ENCODE results near the gene TXNDC9. TPM values are rescaled to one million over a fixed set of nuclear protein-coding genes. Genes with fewer than 3 reads are reported as not detected.
"Not testable (repeated sequence)": the region's sequence is repeated elsewhere in the genome, so short reads cannot be mapped to it uniquely, and the experiment has no call there.

Gene TXNDC9, protein sequence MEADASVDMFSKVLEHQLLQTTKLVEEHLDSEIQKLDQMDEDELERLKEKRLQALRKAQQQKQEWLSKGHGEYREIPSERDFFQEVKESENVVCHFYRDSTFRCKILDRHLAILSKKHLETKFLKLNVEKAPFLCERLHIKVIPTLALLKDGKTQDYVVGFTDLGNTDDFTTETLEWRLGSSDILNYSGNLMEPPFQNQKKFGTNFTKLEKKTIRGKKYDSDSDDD
- 16.6 TPM for total RNA-seq
- long read RNA-seq, transcript TXNDC9-201 (5 exons, 1,637 nt): major isoform, 31 of 37 reads
- long read RNA-seq, partial matches to known transcripts: 0 of 37 reads
- long read RNA-seq, other reads (novel, unspliced or antisense): 5 of 37 reads

GRCh38 chr2:99335911-99336803, at the start of gene TXNDC9:
TSS of gene TXNDC9 (minus strand) at chr2:99336333. CDS start at chr2:99333210, 3,123 bp downstream.
- ATAC-seq (ENCODE audit: poor library complexity) (peak; percentile 93), DNase-seq (peak; percentile 98)
- intact Hi-C loops (cut with DNase I): loop anchor here (2.0 kb wide), 1 partner anchor 153 kb away; no protein-coding TSS in a partner anchor

- ATAC-seq (ENCODE audit: poor library complexity): no peak
- intact Hi-C loops (cut with DNase I): no loop called here
Observed at GRCh38 chr2:99382143-99382542, 46.0 kb upstream of the TXNDC9 start.

DNA sequence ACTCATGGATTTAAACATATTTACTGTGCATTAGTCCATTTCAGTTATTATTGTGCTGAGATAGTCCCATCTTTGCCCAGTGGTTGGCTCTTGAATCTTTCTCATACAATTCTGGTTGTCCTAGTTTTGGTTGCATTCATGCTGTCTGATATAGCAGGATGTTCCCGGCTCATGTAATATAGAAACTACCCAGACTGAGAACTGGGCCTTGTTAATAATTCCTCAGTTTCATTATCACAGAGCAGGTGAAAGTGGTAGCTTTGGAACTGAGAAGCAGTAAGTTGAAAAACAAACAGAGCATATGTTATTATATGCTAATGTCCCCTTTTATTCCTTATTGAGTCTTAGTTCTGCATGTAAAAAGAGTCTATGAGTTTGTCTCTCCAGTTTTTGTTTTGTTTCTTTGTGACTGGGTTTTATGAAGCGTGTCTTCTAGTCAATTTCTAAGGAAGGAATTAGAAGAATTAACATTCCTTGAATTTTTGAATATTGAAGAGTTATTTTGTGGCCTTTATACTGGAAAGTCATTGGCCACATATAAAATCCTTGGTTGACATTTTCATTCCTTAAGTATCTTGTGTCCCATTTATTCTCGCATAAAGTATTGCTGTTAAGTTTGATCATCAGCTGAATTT, 44.4 kb upstream of the TXNDC9 start:
- intact Hi-C loops (cut with DNase I): no loop called here

More at GRCh38 chr2:99382143-99382542, 46.0 kb upstream of the TXNDC9 start:
- DNase-seq: no peak

GRCh38 chr2:99377879-99378278, 41.7 kb upstream of the TXNDC9 start:
- no peak for DNase-seq
- ATAC-seq (ENCODE audit: poor library complexity): no peak
- intact Hi-C loops (cut with DNase I): no loop called here

More for the DNA sequence above, 44.4 kb upstream of the TXNDC9 start:
- DNase-seq: no peak
- ATAC-seq (ENCODE audit: poor library complexity): no peak

DNA sequence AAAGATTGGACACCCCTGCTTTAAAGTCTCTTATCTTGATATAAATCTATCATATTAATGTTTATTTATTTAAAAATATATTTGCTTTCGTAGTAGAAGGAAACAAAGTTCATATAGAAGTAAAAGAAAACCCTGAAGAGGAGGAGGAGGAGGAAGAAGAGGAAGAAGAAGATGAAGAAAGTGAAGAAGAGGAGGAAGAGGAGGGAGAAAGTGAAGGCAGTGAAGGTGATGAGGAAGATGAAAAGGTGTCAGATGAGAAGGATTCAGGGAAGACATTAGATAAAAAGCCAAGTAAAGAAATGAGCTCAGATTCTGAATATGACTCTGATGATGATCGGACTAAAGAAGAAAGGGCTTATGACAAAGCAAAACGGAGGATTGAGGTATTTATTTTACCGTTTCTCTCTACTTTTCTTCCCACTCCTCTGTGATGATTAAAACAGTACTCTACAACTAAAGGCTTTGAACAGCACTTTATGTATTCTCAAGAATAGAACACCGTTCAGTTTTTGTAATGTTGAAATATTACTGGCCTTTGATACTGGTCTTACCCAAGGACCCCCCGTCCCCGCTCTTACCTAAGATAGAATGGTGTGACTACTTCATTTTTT, 40.2 kb upstream of the TXNDC9 start:
- DNase-seq (no peak), ATAC-seq (ENCODE audit: poor library complexity) (no peak)
- intact Hi-C loops (cut with DNase I): no loop called here

DNA sequence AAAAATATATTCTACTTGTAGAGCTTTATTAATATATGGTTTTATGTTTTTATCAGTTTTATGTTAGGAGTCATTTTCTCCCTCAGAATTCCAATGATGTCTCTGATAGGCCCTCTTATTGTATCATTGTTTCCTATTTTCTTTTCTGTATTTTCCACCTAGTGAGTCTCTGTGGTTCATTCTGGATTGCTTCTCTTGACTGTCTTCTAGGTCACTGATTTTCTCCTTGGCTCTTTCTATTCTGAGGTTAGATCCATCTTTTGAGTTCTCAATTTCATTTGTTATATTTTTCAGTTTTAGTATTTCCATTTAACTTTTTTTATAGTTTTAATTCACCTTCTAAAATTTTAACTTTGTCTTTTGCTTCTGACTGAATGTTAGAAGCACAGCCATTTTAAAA, 38.6 kb upstream of the TXNDC9 start:
- intact Hi-C loops (cut with DNase I): no loop called here
- ATAC-seq (ENCODE audit: poor library complexity): no peak
- DNase-seq: no peak

DNA sequence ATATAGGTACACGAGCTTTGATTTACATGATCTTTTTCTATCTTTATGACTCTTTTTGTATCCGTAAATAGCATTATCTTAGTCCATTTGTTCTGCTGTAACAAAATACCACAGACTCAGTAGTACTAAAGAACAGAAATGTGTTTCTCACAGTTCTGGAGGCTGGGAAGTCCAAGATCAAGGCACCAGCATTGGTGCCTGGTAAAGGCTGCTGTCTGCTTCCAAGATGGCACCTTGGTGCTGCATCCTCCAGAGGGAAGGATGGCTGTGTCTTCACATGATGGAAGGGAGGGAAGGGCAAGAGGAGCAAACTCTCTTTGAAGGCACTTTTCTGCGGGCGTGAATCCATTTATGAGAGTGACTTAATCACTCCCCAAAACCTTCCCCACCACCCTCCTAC, 37.0 kb upstream of the TXNDC9 start:
- no peak for DNase-seq
- intact Hi-C loops (cut with DNase I): no loop called here
- no peak for ATAC-seq (ENCODE audit: poor library complexity)

- ATAC-seq (ENCODE audit: poor library complexity); intact Hi-C loops (cut with DNase I); DNase-seq: not testable (repeated sequence)
Observed at GRCh38 chr2:99368854-99369253, 32.7 kb upstream of the TXNDC9 start.

DNA sequence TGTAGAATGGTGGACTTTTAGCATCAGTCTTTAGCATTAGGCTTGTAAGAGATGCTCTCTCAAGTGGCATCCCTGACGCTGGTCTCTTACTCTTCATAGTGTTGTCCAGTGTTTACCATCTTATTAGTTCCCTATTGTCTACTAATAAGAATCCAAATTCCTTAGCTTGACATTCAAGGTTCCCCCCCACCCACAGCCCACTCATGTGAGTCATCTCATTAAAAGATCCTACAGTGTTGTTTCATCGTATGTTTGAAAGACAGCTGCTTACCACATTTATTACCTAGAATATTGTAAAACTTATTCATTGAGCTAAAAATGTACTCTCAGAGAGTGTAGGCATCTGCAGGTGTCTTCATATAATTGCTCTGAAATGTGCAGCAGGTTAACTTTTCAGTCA, 29.5 kb upstream of the TXNDC9 start:
- intact Hi-C loops (cut with DNase I): no loop called here
- no peak for DNase-seq
- no peak for ATAC-seq (ENCODE audit: poor library complexity)

DNA sequence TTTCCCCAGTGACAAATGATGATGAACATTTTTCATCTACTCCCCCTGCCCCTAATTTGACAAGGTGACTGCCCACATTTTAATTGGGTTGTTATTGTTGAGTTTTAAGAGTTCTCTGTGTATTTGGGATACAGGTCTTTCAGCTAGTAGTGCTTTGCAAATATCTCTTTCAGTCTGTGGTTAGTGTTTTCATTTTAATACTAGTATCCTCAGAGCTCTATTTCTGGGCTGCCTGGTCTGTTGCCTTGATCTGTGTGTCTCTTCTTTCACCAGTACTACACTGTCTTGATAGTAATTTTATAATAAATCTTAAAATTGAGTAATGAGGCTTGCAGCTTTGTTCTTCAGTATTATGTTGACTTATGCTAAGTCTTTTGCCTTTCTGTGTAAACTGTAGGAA, 20.7 kb upstream of the TXNDC9 start:
- ATAC-seq (ENCODE audit: poor library complexity): no peak
- intact Hi-C loops (cut with DNase I): no loop called here
- DNase-seq: no peak

GRCh38 chr2:99354825-99355224, 18.7 kb upstream of the TXNDC9 start:
- ATAC-seq (ENCODE audit: poor library complexity); DNase-seq; intact Hi-C loops (cut with DNase I): not testable (repeated sequence)

DNA sequence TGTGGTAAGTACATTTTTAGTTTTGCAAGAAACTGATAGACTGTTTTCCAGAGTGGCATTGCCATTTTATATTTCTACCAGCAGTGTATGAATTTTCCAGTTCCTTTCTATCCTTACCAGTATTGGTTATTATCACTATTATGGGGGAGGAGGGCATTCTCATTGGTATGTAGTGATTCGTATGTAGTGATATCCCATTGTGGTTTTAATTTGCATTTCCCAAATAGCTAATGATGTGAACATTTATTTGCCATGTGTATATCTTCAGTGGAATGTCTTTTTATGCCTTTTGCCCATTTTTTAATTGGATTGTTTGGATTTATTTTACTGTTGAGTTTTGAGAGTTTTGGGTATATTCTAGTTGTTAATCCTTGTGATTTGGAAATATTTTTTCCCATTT, 17.9 kb upstream of the TXNDC9 start:
- intact Hi-C loops (cut with DNase I): no loop called here

GRCh38 chr2:99350194-99350593, 14.1 kb upstream of the TXNDC9 start:
- intact Hi-C loops (cut with DNase I): no loop called here
- DNase-seq: no peak
- no peak for ATAC-seq (ENCODE audit: poor library complexity)

More for the DNA sequence above, 17.9 kb upstream of the TXNDC9 start:
- ATAC-seq (ENCODE audit: poor library complexity): no peak
- DNase-seq: no peak

- intact Hi-C loops (cut with DNase I): no loop called here
- no peak for ATAC-seq (ENCODE audit: poor library complexity)
- no peak for DNase-seq
Observed at GRCh38 chr2:99348173-99348572, 12.0 kb upstream of the TXNDC9 start.

DNA sequence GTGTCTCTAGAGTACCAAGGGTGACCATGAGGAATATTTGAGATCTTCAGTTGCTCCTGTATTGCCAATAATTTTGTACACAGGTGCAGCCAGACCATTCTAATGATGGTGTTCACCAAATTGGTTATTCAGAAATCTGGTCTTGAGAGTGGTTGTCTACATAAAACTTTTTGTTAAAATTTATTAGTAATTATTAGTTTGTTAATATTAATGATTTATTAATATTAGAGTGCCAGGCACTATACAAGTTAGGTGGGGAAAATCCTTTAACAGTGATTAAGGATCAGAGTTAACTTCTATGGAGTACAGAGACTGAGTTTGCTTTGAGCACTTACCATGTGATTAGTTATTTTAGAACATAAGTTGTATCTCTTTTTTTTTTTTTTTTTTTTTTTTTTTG, 10.1 kb upstream of the TXNDC9 start:
- DNase-seq: no peak
- intact Hi-C loops (cut with DNase I): no loop called here
- no peak for ATAC-seq (ENCODE audit: poor library complexity)

DNA sequence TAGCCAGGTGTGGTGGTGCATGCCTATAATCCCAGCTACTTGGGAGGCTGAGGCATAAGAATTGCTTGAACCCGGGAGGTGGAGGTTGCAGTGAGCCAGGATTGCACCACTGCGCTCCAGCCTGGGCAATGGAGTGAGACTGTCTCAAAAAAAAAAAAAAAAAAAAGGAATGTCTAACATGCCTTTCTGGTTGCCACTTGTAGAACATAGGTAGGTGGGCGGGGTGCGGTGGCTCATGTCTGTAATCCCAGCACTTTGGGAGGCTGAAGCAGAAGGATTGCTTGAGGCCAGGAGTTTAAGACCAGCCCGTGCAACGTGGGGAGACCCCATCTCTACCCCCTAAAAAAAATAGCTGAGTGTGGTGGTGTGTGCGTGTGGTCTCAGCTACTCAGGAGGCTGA, 9.3 kb upstream of the TXNDC9 start:
- DNase-seq; intact Hi-C loops (cut with DNase I); ATAC-seq (ENCODE audit: poor library complexity): not testable (repeated sequence)

- intact Hi-C loops (cut with DNase I): no loop called here
- no peak for ATAC-seq (ENCODE audit: poor library complexity)
Observed at GRCh38 chr2:99342536-99342935, 6.4 kb upstream of the TXNDC9 start.

DNA sequence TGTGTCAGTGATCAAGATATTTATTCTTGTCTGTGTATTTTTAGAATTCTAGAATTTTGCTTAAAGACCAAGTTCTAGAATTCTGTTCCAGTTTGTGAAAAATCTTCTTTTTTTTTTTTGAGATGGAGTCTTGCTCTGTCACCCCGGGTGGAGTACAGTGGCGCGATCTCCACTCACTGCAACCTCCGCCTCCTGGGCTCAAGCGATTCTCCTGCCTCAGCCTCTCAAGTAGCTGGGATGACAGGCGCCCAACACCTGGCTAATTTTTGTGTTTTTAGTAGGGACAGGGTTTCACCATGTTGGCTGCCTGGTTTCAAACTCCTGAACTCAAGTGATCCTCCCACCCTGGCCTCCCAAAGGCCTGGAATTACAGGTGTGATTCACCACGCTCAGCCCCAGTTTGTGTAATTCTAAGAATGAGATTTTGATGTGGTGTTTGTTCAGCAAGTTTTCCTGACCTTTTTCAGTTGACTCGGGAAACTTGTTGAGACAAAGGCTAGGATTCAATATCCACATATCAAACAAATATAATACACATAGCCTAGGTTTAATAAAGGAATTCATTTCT, 4.6 kb upstream of the TXNDC9 start:
- ATAC-seq (ENCODE audit: poor library complexity) (no peak), DNase-seq (no peak)
- intact Hi-C loops (cut with DNase I): no loop called here

More at GRCh38 chr2:99342536-99342935, 6.4 kb upstream of the TXNDC9 start:
- no peak for DNase-seq
